H9 (cell line): Measurements from ENCODE around the gene CDH23. TPM values are rescaled to one million over a fixed set of nuclear protein-coding genes. Genes with fewer than 3 reads are reported as not detected.

Experiments used
- DNase-seq: peaks from one replicate; pipeline ENCODE4 v3.0.0-alpha.2; 2017
- H2AFZ ChIP-seq: one replicate; pipeline ENCODE4 v1.6.1; 2013; ENCODE audit warnings: mild to moderate bottlenecking, low read length, control low read depth, moderate library complexity
- H2AK5ac ChIP-seq: 2 replicates; pipeline ENCODE4 v1.6.1; 2013; ENCODE audit warnings: low read length, control low read depth, mixed read lengths; ENCODE audit not compliant: insufficient read length
- H2BK120ac ChIP-seq: one replicate; pipeline ENCODE4 v1.6.1; 2013; ENCODE audit warnings: low read depth, mild to moderate bottlenecking, low read length, control low read depth, inconsistent platforms; ENCODE audit not compliant: poor library complexity, severe bottlenecking
- H2BK12ac ChIP-seq: 2 replicates; pipeline ENCODE4 v1.6.1; 2013; ENCODE audit warnings: low read length, control low read depth, mixed read lengths, low read depth; ENCODE audit not compliant: insufficient read length
- H2BK15ac ChIP-seq: 2 replicates; pipeline ENCODE4 v1.6.1; 2013; ENCODE audit warnings: low read depth, low read length, control low read depth
- H2BK20ac ChIP-seq: one replicate; pipeline ENCODE4 v1.6.1; 2013; ENCODE audit warnings: low read depth, mild to moderate bottlenecking, low read length, control low read depth, inconsistent platforms; ENCODE audit not compliant: poor library complexity, severe bottlenecking
- H2BK5ac ChIP-seq: 2 replicates; pipeline ENCODE4 v1.6.1; 2013; ENCODE audit warnings: low read length, control low read depth, mixed read lengths; ENCODE audit not compliant: insufficient read length
- H3K14ac ChIP-seq: 2 replicates; pipeline ENCODE4 v1.6.1; 2013; ENCODE audit warnings: low read length, control low read depth; ENCODE audit not compliant: insufficient read depth
- H3K18ac ChIP-seq: 2 replicates; pipeline ENCODE4 v1.6.1; 2013; ENCODE audit warnings: low read depth, mild to moderate bottlenecking, mixed read lengths, low read length, control low read depth; ENCODE audit not compliant: insufficient read length
- H3K23ac ChIP-seq: 2 replicates; pipeline ENCODE4 v1.6.1; 2013; ENCODE audit warnings: low read length, control low read depth, mixed read lengths, low read depth; ENCODE audit not compliant: insufficient read length
- H3K23me2 ChIP-seq: 2 replicates; pipeline ENCODE4 v1.6.1; 2013; ENCODE audit warnings: low read depth, mild to moderate bottlenecking, mixed read lengths, low read length, control low read depth; ENCODE audit not compliant: insufficient read length, poor library complexity, severe bottlenecking
- H3K27ac ChIP-seq: 2 replicates; pipeline ENCODE4 v1.5.1; 2013; ENCODE audit warnings: low read length, control low read depth, mixed read lengths, low read depth; ENCODE audit not compliant: insufficient read length
- H3K27me3 ChIP-seq: 2 replicates; pipeline ENCODE4 v1.6.1; 2013; ENCODE audit warnings: low read length, control low read depth, inconsistent platforms; ENCODE audit not compliant: insufficient read depth
- H3K4ac ChIP-seq: 2 replicates; pipeline ENCODE4 v1.6.1; 2013; ENCODE audit warnings: low read depth, mild to moderate bottlenecking, control low read depth, inconsistent platforms, low read length, moderate library complexity
- H3K4me1 ChIP-seq: 2 replicates; pipeline ENCODE4 v1.6.1; 2013; ENCODE audit warnings: low read length, control low read depth, inconsistent platforms; ENCODE audit not compliant: insufficient read depth
- H3K4me2 ChIP-seq: 2 replicates; pipeline ENCODE4 v1.6.1; 2013; ENCODE audit warnings: low read length, control low read depth, mixed read lengths; ENCODE audit not compliant: insufficient read length, insufficient read depth
- H3K56ac ChIP-seq: 2 replicates; pipeline ENCODE4 v1.6.1; 2013; ENCODE audit warnings: low read depth, mild to moderate bottlenecking, mixed read lengths, low read length, control low read depth; ENCODE audit not compliant: insufficient read length
- H3K79me1 ChIP-seq: 2 replicates; pipeline ENCODE4 v1.6.1; 2013; ENCODE audit warnings: low read depth, mild to moderate bottlenecking, moderate library complexity, low read length, control low read depth, inconsistent platforms; ENCODE audit not compliant: insufficient read depth, poor library complexity, severe bottlenecking
- H3K79me2 ChIP-seq: 2 replicates; pipeline ENCODE4 v1.6.1; 2013; ENCODE audit warnings: low read length, control low read depth, inconsistent platforms; ENCODE audit not compliant: insufficient read depth
- H3K9ac ChIP-seq: 2 replicates; pipeline ENCODE4 v1.6.1; 2013; ENCODE audit warnings: low read length, control low read depth, mixed read lengths; ENCODE audit not compliant: insufficient read length; ENCODE audit errors: extremely low read depth
- H3K9me3 ChIP-seq: one replicate; pipeline ENCODE4 v1.6.1; 2013; ENCODE audit warnings: low read depth, low read length, inconsistent platforms; ENCODE audit not compliant: control insufficient read depth
- H3T11ph ChIP-seq: one replicate; pipeline ENCODE4 v1.6.1; 2013; ENCODE audit warnings: mild to moderate bottlenecking, low read length, control low read depth, inconsistent platforms
- H4K20me1 ChIP-seq: one replicate; pipeline ENCODE4 v1.6.1; 2013; ENCODE audit not compliant: control insufficient read depth, insufficient read length, insufficient read depth
- H4K5ac ChIP-seq: 2 replicates; pipeline ENCODE4 v1.6.1; 2013; ENCODE audit warnings: low read depth, mild to moderate bottlenecking, mixed read lengths, low read length, control low read depth; ENCODE audit not compliant: insufficient read length
- H4K8ac ChIP-seq: replicated peaks from 2 replicates; pipeline ENCODE4 v1.6.1; 2013; ENCODE audit warnings: low read length, control low read depth, mixed read lengths, low read depth; ENCODE audit not compliant: insufficient read length
- H4K91ac ChIP-seq: 2 replicates; pipeline ENCODE4 v1.6.1; 2013; ENCODE audit warnings: low read depth, mild to moderate bottlenecking, moderate library complexity, mixed read lengths, low read length, control low read depth; ENCODE audit not compliant: insufficient read length
- H3K27ac Mint-ChIP-seq, 3 experiments: 2 replicates in 2 of 3; 3 replicates in 1 of 3; pipeline ENCODE4 v1.8.0; 2020 to 2021; ENCODE audit warnings: mixed read lengths in 3 of 3, mild to moderate bottlenecking in 1 of 3, moderate library complexity in 1 of 3
- H3K27me3 Mint-ChIP-seq: 2 replicates; pipeline ENCODE4 v1.8.0; 2021; ENCODE audit warnings: low read depth, mild to moderate bottlenecking, moderate library complexity, mixed read lengths
- H3K36me3 Mint-ChIP-seq, 3 experiments: 2 replicates in 2 of 3; 3 replicates in 1 of 3; pipeline ENCODE4 v1.8.0; 2020 to 2021; ENCODE audit warnings: low read depth in 3 of 3, mixed read lengths in 3 of 3; ENCODE audit not compliant: insufficient read depth in 1 of 3
- H3K4me1 Mint-ChIP-seq, 2 experiments: 2 replicates each; pipeline ENCODE4 v1.8.0; 2020; ENCODE audit warnings: mixed read lengths in 2 of 2
- H3K4me3 Mint-ChIP-seq, 2 experiments: 2 replicates in 1 of 2; 3 replicates in 1 of 2; pipeline ENCODE4 v1.8.0; 2020 to 2021; ENCODE audit warnings: mild to moderate bottlenecking in 2 of 2, mixed read lengths in 2 of 2, moderate library complexity in 1 of 2
- H3K9me3 Mint-ChIP-seq, 2 experiments: 2 replicates in 1 of 2; 3 replicates in 1 of 2; pipeline ENCODE4 v1.8.0; 2020; ENCODE audit warnings: mild to moderate bottlenecking in 2 of 2, mixed read lengths in 2 of 2, moderate library complexity in 1 of 2
- WGBS: extraction: QIAGEN DNeasy Blood & Tissue Kit; methylation state at CpG from one replicate; pipeline ENCODE4 v1.1.7; 2013; ENCODE audit warnings: missing lambda C conversion rate, low lambda C conversion rate, mixed read lengths; ENCODE audit not compliant: insufficient read length; ENCODE audit errors: extremely low coverage; 5-methylcytosine and 5-hydroxymethylcytosine counted together
- total RNA-seq: library from RNA; stranded (reverse); gene quantifications from 2 replicates; pipeline ENCODE4 v1.2.1, GENCODE V29; 2021
- TF ChIP-seq, protein P1 (sequence below): fragments of 200-600 bp; sonication (generic); conservative IDR thresholded peaks from 3 replicates; pipeline ENCODE4 v1.8.0; 2021; ENCODE audit warnings: antibody characterized with exemption, mild to moderate bottlenecking

Gene CDH23
- total RNA-seq, 1 experiment from 2014 or later: 2.1 TPM

DNA sequence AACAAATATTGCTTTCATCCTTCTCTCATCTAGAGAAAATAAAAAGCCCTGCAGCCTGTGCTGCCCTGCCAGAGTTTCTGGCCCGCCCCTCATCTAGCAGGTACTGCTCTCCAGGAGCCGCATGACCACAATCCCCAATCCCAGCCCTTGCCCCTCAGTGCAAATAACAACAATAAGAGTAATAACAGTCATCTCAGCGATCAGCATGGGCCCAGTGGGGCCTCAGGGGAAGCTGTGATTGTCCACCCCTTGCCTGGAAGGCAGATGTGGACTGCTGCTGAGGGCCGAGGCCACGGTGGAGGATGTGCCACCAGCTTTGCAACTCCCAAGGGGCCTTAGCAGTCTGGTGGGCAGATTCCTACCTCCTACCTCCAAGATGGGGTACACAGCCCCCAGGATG, 106.1 kb downstream of the CDH23 start:
- no peak overlapping the region; the same call in 1 of the 2 replicates for H3K14ac ChIP-seq
- no peak overlapping the region for H4K91ac ChIP-seq
- no peaks in the 10 kb centered on the region for H3K79me2 ChIP-seq
- H3K79me1 ChIP-seq: no peaks in the 10 kb centered on the region
- H3K4me2 ChIP-seq: no peak overlapping the region
- no peaks in the 10 kb centered on the region for H3K4me1 ChIP-seq
- H3K23me2 ChIP-seq: no peaks in the 10 kb centered on the region
- H3K36me3 Mint-ChIP-seq: no peaks in the 10 kb centered on the region
- H3K56ac ChIP-seq: no peak overlapping the region
- peaks cover 11 to 20% of the 10 kb centered on the region in 2 experiments; a peak in 3 of 4 replicates for H3K4me1 Mint-ChIP-seq
- H3K4ac ChIP-seq: no peak overlapping the region
- no peaks in the 10 kb centered on the region for H4K20me1 ChIP-seq
- no peak for DNase-seq
- no peak overlapping the region for H3K27ac Mint-ChIP-seq
- H2BK5ac ChIP-seq: no peak overlapping the region
- H3K18ac ChIP-seq: no peak overlapping the region
- no peaks in the 10 kb centered on the region; a peak in 1 of 5 replicates for H3K9me3 Mint-ChIP-seq
- no peak overlapping the region for H4K5ac ChIP-seq
- no peak overlapping the region for H3K9ac ChIP-seq
- H2BK120ac ChIP-seq: no peak overlapping the region
- no peak overlapping the region for H3K23ac ChIP-seq
- H3K4me3 Mint-ChIP-seq: no peak overlapping the region
- no peak overlapping the region for H2AK5ac ChIP-seq
- no peak overlapping the region for H2BK15ac ChIP-seq
- no peak overlapping the region for H2BK12ac ChIP-seq
- no peak overlapping the region for H2AFZ ChIP-seq
- no peak overlapping the region for H2BK20ac ChIP-seq
- H3K27ac ChIP-seq: no peak overlapping the region
- H3K27me3 Mint-ChIP-seq: peaks cover 30% of the 10 kb centered on the region
- no CpG with 5 or more reads among the region's 5 CpGs for WGBS
- TF ChIP-seq, protein P1, sequence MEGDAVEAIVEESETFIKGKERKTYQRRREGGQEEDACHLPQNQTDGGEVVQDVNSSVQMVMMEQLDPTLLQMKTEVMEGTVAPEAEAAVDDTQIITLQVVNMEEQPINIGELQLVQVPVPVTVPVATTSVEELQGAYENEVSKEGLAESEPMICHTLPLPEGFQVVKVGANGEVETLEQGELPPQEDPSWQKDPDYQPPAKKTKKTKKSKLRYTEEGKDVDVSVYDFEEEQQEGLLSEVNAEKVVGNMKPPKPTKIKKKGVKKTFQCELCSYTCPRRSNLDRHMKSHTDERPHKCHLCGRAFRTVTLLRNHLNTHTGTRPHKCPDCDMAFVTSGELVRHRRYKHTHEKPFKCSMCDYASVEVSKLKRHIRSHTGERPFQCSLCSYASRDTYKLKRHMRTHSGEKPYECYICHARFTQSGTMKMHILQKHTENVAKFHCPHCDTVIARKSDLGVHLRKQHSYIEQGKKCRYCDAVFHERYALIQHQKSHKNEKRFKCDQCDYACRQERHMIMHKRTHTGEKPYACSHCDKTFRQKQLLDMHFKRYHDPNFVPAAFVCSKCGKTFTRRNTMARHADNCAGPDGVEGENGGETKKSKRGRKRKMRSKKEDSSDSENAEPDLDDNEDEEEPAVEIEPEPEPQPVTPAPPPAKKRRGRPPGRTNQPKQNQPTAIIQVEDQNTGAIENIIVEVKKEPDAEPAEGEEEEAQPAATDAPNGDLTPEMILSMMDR: no peak
- H4K8ac ChIP-seq: no peak overlapping the region
- H3K27me3 ChIP-seq: peaks cover 12% of the 10 kb centered on the region; the same call in 1 of the 2 replicates
- H3K9me3 ChIP-seq: no peaks in the 10 kb centered on the region
- no peak overlapping the region for H3T11ph ChIP-seq
